HG02642 (cell line): Measurements from ENCODE around the gene STOML1.

ENCODE experiments used
- ATAC-seq: cut with Tn5 transposase; IDR thresholded peaks from one replicate; pipeline ENCODE4 v1.9.1; 2021; ENCODE audit warnings: mild to moderate bottlenecking; ENCODE audit not compliant: unreplicated experiment, poor library complexity

Gene STOML1

GRCh38 chr15:74022706-74023470 lies 30.8 kb upstream of the STOML1 start:
- no peak for ATAC-seq

- no peak for ATAC-seq
These were observed 27.6 kb upstream of the STOML1 start for GRCh38 chr15:74019734-74020133.

- no peak for ATAC-seq
These were observed 21.3 kb upstream of the STOML1 start for GRCh38 chr15:74013374-74013894.

- ATAC-seq = no peak
These were observed 19.5 kb upstream of the STOML1 start for GRCh38 chr15:74011610-74012009.

- ATAC-seq = no peak
These were observed 18.9 kb upstream of the STOML1 start for GRCh38 chr15:74010929-74011540.

- no peak for ATAC-seq
These were observed 16.8 kb upstream of the STOML1 start for GRCh38 chr15:74008901-74009300.

- ATAC-seq = no peak
These were observed 15.8 kb upstream of the STOML1 start for GRCh38 chr15:74007820-74008371.

GRCh38 chr15:74006774-74007639 lies 14.9 kb upstream of the STOML1 start:
- ATAC-seq = no peak

- no peak for ATAC-seq
These were observed 5.9 kb upstream of the STOML1 start for GRCh38 chr15:73997986-73998385.

GRCh38 chr15:73996939-73997338 lies 4.8 kb upstream of the STOML1 start:
- ATAC-seq = no peak

GRCh38 chr15:73996267-73996666 lies 4.2 kb upstream of the STOML1 start:
- no peak for ATAC-seq

GRCh38 chr15:73994912-73995622 lies 3.0 kb upstream of the STOML1 start:
- no peak for ATAC-seq

- ATAC-seq = peak; percentile 65
These were observed 2.4 kb upstream of the STOML1 start, which contains the start of gene PML for GRCh38 chr15:73994413-73994883. PML (plus strand) TSS chr15:73994716; CDS start chr15:73994813, 97 bp downstream.

GRCh38 chr15:73993211-73993994 lies 1.3 kb upstream of the STOML1 start:
- no peak for ATAC-seq

- ATAC-seq = no peak
These were observed 451 bp upstream of the STOML1 start for GRCh38 chr15:73992594-73992898.

- ATAC-seq = no peak
These were observed 835 bp downstream of the STOML1 start for GRCh38 chr15:73991260-73991659.

- no peak for ATAC-seq
These were observed 1.7 kb downstream of the STOML1 start for GRCh38 chr15:73990250-73991005.

- ATAC-seq = no peak
These were observed 2.9 kb downstream of the STOML1 start for GRCh38 chr15:73989001-73989798.
